GM23248 (cell line): Measurements from ENCODE around the gene ZC3H18. TPM values are rescaled to one million over a fixed set of nuclear protein-coding genes. Genes with fewer than 3 reads are reported as not detected.

Experiments
- DNase-seq: peaks from one replicate; pipeline ENCODE4 v3.0.0-alpha.2; 2015
- H2AFZ ChIP-seq: fragments of 200-600 bp; sonication (generic); 2 replicates; pipeline ENCODE4 v1.6.1; 2016; ENCODE audit warnings: antibody characterized with exemption
- H3F3A ChIP-seq: fragments of 200-600 bp; sonication (generic); 2 replicates; pipeline ENCODE4 v1.6.1; 2016; ENCODE audit warnings: mild to moderate bottlenecking, antibody characterized with exemption, mixed run types; ENCODE audit not compliant: insufficient read depth
- H3K27ac ChIP-seq: fragments of 200-600 bp; sonication (generic); 2 replicates; pipeline ENCODE4 v1.5.1; 2016; ENCODE audit warnings: mild to moderate bottlenecking
- H3K27me3 ChIP-seq: fragments of 200-600 bp; sonication (generic); replicated peaks from 2 replicates; pipeline ENCODE4 v1.6.1; 2016; ENCODE audit warnings: mild to moderate bottlenecking; ENCODE audit not compliant: insufficient read depth
- H3K36me3 ChIP-seq: fragments of 200-600 bp; sonication (generic); 2 replicates; pipeline ENCODE4 v1.6.1; 2016; ENCODE audit warnings: low read depth, mild to moderate bottlenecking
- H3K4me1 ChIP-seq: fragments of 200-600 bp; sonication (generic); 2 replicates; pipeline ENCODE4 v1.6.1; 2016; ENCODE audit warnings: mild to moderate bottlenecking; ENCODE audit not compliant: insufficient read depth
- H3K4me2 ChIP-seq: fragments of 200-600 bp; sonication (generic); one replicate; pipeline ENCODE4 v1.6.1; 2016; ENCODE audit warnings: mild to moderate bottlenecking; ENCODE audit not compliant: unreplicated experiment
- H3K4me3 ChIP-seq: fragments of 200-600 bp; sonication (generic); 2 replicates; pipeline ENCODE4 v1.5.1; 2016; ENCODE audit warnings: mild to moderate bottlenecking
- H3K79me2 ChIP-seq: fragments of 200-600 bp; sonication (generic); 2 replicates; pipeline ENCODE4 v1.6.1; 2016; ENCODE audit warnings: mild to moderate bottlenecking; ENCODE audit not compliant: insufficient read depth
- H3K9ac ChIP-seq: fragments of 200-600 bp; sonication (generic); 2 replicates; pipeline ENCODE4 v1.6.1; 2016; ENCODE audit warnings: mild to moderate bottlenecking
- H3K9me2 ChIP-seq: fragments of 200-600 bp; sonication (generic); 2 replicates; pipeline ENCODE4 v1.6.1; 2016; ENCODE audit warnings: mixed run types, mild to moderate bottlenecking, moderate library complexity; ENCODE audit not compliant: insufficient read depth
- H3K9me3 ChIP-seq: fragments of 200-600 bp; sonication (generic); one replicate; pipeline ENCODE4 v1.6.1; 2017; ENCODE audit warnings: low read depth
- H4K20me1 ChIP-seq: fragments of 200-600 bp; sonication (generic); 2 replicates; pipeline ENCODE4 v1.6.0; 2016; ENCODE audit not compliant: insufficient read depth
- EZH2 ChIP-seq: fragments of 200-600 bp; sonication (generic); IDR thresholded peaks from 2 replicates; pipeline ENCODE4 v1.6.1; 2018; ENCODE audit warnings: antibody characterized with exemption, mild to moderate bottlenecking; ENCODE audit not compliant: insufficient read depth, poor library complexity, severe bottlenecking
- EZH2phosphoT487 ChIP-seq: fragments of 200-600 bp; sonication (generic); IDR thresholded peaks from 2 replicates; pipeline ENCODE4 v1.6.1; 2018; ENCODE audit warnings: antibody characterized with exemption, moderate library complexity, mild to moderate bottlenecking, low read depth; ENCODE audit not compliant: insufficient read depth
- WGBS, 2 experiments: methylation state at CpG; one replicate each; pipeline ENCODE4 v1.1.6; 2015 to 2017; ENCODE audit warnings: low lambda C conversion rate in 2 of 2, low coverage in 1 of 2; ENCODE audit errors: missing lambda C conversion rate in 2 of 2; 5-methylcytosine and 5-hydroxymethylcytosine counted together
- in situ Hi-C: fragments of 300-500 bp; cut with MboI; formaldehyde crosslinking; loops from 2 replicates; pipeline ENCODE4 v1.15.0; 2020
- polyA plus RNA-seq: library from polyadenylated mRNA; unstranded; fragments of >200 nt; fragmentation: Nextera tagmentation; extraction: Ambion mirVana; gene quantifications from 2 replicates; pipeline ENCODE4 v1.2.1, GENCODE V29; 2016
- total RNA-seq: library from RNA; depleted of rRNA; stranded (reverse); fragments of >200 nt; shearing (Covaris generic); gene quantifications from 2 replicates; pipeline ENCODE4 v1.2.3, GENCODE V29; 2014

The ZC3H18 gene
- total and polyA plus RNA-seq, 2 experiments from 2014 or later: 9.7 to 24.9 TPM

DNA sequence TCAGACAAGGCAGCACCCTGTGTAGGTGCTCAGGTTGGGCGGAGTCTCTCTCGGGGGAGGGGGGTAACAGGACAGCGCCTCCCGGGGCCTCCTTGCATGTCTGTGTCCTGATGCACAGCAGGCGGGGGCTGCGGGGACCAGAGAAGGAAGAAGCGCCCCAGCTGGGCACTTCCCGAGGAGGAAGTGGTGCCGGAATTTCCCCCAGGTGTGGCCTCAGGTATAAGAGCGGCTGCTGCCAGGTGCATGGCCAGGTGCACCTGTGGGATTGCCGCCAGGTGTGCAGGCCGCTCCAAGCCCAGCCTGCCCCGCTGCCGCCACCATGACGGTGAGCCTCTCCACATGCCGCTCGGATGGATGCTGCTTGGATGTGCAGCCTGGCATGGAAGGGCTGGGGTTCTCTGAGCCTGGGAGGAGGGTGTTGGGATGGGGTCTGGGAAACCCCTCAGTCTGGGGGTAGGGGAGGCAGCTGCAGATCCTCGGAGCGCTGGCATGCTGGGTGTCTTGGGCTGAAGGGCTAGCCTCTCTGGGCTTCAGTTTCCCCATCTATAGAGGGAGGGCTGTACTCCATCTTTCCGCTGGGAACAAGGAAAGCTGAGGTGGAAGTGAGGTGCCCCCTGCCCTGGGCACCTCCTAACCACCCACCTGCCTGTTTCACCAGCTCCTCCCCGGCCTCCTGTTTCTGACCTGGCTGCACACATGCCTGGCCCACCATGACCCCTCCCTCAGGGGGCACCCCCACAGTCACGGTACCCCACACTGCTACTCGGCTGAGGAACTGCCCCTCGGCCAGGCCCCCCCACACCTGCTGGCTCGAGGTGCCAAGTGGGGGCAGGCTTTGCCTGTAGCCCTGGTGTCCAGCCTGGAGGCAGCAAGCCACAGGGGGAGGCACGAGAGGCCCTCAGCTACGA, 68.4 kb downstream of the ZC3H18 start, which contains the start of gene IL17C:
Gene IL17C, plus strand, starts transcription at position 250 of the 908 bp plus-strand sequence. Its CDS starts 70 bp downstream, at position 320.
- 47 to 50% methylated on average over 26 to 27 of the region's 27 CpGs for WGBS, 2 experiments
- Histone ChIP-seq H3K4me3 (no peak within 1 kb of the TSS), H3K9me2 (no peaks in the 10 kb centered on the region), H3K27ac (no peak within 1 kb of the TSS), H3K9me3 (no peaks in the 10 kb centered on the region), H4K20me1 (no peaks in the 10 kb centered on the region), H3K36me3 (no peaks in the 10 kb centered on the region), H3K4me2 (no peak within 1 kb of the TSS), H3F3A (no peaks in the 10 kb centered on the region), H3K4me1 (no peaks in the 10 kb centered on the region; the same call in 1 of the 2 replicates), H3K79me2 (no peaks in the 10 kb centered on the region), H2AFZ (no peak within 1 kb of the TSS), H3K27me3 (peaks cover 32% of the 10 kb centered on the region), H3K9ac (no peak within 1 kb of the TSS)
- in situ Hi-C loops: no loop called here
- TF ChIP-seq EZH2phosphoT487 (no peak), EZH2 (no peak)
- DNase-seq: no peak

DNA sequence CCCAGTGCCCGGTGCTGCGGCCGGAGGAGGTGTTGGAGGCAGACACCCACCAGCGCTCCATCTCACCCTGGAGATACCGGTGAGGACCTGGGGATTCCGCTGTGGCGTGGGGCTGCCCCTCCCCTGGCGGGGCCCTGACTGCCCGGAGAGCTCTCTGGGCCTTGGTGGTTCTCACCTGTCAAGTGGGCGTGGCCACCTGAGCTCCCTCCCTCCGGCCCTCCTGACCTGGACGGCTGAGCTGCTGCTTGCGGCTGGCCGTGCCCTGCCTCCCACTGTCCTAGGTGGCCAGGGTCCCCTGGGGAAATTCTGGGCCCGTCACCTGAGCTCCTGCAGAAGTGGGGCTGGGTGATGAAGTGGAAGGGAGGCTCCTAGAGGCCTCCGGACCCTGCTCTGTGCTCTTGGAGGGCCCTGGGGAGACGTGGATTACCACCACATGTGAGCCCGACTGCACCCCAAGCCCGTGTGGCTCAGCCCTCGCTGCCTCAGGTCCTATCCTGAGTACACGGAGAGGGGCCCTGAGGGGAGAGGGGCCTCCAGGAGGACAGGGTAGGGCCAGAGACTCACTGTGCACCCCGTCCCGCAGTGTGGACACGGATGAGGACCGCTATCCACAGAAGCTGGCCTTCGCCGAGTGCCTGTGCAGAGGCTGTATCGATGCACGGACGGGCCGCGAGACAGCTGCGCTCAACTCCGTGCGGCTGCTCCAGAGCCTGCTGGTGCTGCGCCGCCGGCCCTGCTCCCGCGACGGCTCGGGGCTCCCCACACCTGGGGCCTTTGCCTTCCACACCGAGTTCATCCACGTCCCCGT, 69.2 kb downstream of the ZC3H18 start:
- no peaks in the 10 kb centered on the region for H3K79me2 ChIP-seq
- H3K9me2 ChIP-seq: no peaks in the 10 kb centered on the region
- H2AFZ ChIP-seq: no peak overlapping the region
- no peaks in the 10 kb centered on the region for H3K36me3 ChIP-seq
- no peaks in the 10 kb centered on the region for H4K20me1 ChIP-seq
- H3K27me3 ChIP-seq: peaks cover 32% of the 10 kb centered on the region
- no peaks in the 10 kb centered on the region for H3K9me3 ChIP-seq
- in situ Hi-C loops: no loop called here
- no peak overlapping the region for H3K9ac ChIP-seq
- H3K4me2 ChIP-seq: no peak overlapping the region
- DNase-seq: peak; percentile 46
- no peak overlapping the region for H3K27ac ChIP-seq
- WGBS, 2 experiments: 8 to 11% methylated on average over 45 of the region's 45 CpGs
- TF ChIP-seq EZH2 (no peak), EZH2phosphoT487 (0 out of 2 replicates have a peak, but pooled peaks have one; percentile 18)
- no peaks in the 10 kb centered on the region for H3F3A ChIP-seq
- no peak overlapping the region for H3K4me3 ChIP-seq
- H3K4me1 ChIP-seq: no peaks in the 10 kb centered on the region; the same call in 1 of the 2 replicates

DNA sequence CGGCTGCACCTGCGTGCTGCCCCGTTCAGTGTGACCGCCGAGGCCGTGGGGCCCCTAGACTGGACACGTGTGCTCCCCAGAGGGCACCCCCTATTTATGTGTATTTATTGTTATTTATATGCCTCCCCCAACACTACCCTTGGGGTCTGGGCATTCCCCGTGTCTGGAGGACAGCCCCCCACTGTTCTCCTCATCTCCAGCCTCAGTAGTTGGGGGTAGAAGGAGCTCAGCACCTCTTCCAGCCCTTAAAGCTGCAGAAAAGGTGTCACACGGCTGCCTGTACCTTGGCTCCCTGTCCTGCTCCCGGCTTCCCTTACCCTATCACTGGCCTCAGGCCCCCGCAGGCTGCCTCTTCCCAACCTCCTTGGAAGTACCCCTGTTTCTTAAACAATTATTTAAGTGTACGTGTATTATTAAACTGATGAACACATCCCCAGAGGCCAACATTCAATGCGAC, 69.9 kb downstream of the ZC3H18 start:
- Histone ChIP-seq H3K4me2 (no peak overlapping the region), H2AFZ (no peak overlapping the region), H3K27ac (no peak overlapping the region), H3K4me3 (no peak overlapping the region), H3K9me2 (no peaks in the 10 kb centered on the region), H3F3A (no peaks in the 10 kb centered on the region), H3K36me3 (no peaks in the 10 kb centered on the region), H3K9ac (no peak overlapping the region), H3K4me1 (no peaks in the 10 kb centered on the region; the same call in 1 of the 2 replicates), H3K9me3 (no peaks in the 10 kb centered on the region), H4K20me1 (no peaks in the 10 kb centered on the region), H3K27me3 (peaks cover 32% of the 10 kb centered on the region), H3K79me2 (no peaks in the 10 kb centered on the region)
- TF ChIP-seq EZH2 (no peak), EZH2phosphoT487 (no peak)
- in situ Hi-C loops: no loop called here
- DNase-seq: no peak
- 22 to 28% methylated on average over 13 of the region's 13 CpGs for WGBS, 2 experiments
